Measurements from ENCODE around the gene SEMA4D. TPM values are rescaled to one million over a fixed set of nuclear protein-coding genes. Genes with fewer than 3 reads are reported as not detected.
"Not testable (repeated sequence)": the region's sequence is repeated elsewhere in the genome, so short reads cannot be mapped to it uniquely, and the experiment has no call there.

The SEMA4D gene
- total RNA-seq, 1 donor from 2014 or later, result 13.5 TPM

DNA sequence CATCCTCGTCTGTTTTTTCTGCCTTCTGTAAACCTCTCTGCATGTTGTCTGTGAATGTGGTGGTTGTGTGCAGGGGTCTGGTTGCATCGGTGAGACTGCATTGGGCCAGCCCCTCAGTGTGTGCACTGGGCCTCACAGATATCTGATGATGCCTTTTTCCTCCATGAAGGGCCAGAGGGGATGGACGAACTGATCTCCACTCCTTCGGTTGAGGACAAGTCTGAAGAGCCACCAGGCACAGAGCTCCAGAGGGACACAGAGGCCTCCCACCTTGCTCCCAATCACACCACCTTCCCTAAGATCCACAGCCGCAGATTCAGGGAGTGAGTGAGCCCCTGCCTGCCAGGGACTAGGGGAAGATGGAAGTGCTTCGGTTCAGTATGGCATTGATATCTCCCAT is 148.3 kb downstream of the SEMA4D start:
- H3K27ac ChIP-seq, result no peak overlapping the region
- TF ChIP-seq CTCF (IDR thresholded peaks at IDR 0.05), result no peak
- peaks cover 86 to 98% of the 10 kb centered on the region in 2 donors for H3K36me3 ChIP-seq
- no peaks in the 10 kb centered on the region for H3K27me3 ChIP-seq
- no peak overlapping the region for H3K4me3 ChIP-seq
- DNase-seq (ENCODE audit: low spot score in 2 of 2), result no peak
- no peaks in the 10 kb centered on the region for H3K4me1 ChIP-seq
- intact Hi-C loops (cut with DNase I), result no loop called here
- H3K9me3 ChIP-seq, result no peaks in the 10 kb centered on the region

GRCh38 chr9:89347651-89348050 is 150.3 kb downstream of the SEMA4D start:
- no peaks in the 10 kb centered on the region for H3K4me1 ChIP-seq
- TF ChIP-seq CTCF (IDR thresholded peaks at IDR 0.05), result no peak
- H3K9me3 ChIP-seq, result no peaks in the 10 kb centered on the region
- DNase-seq (ENCODE audit: low spot score in 2 of 2), result no peak
- H3K36me3 ChIP-seq, result peaks cover 85 to 98% of the 10 kb centered on the region in 2 donors
- no peak overlapping the region for H3K27ac ChIP-seq
- intact Hi-C loops (cut with DNase I), result no loop called here
- no peak overlapping the region for H3K4me3 ChIP-seq
- H3K27me3 ChIP-seq, result no peaks in the 10 kb centered on the region

GRCh38 chr9:89346696-89347095 is 151.2 kb downstream of the SEMA4D start:
- DNase-seq (ENCODE audit: low spot score in 2 of 2), result no peak
- peaks cover 86 to 98% of the 10 kb centered on the region in 2 donors for H3K36me3 ChIP-seq
- intact Hi-C loops (cut with DNase I), result no loop called here

GRCh38 chr9:89345476-89345875 is 152.4 kb downstream of the SEMA4D start:
- no peak overlapping the region for H3K4me3 ChIP-seq
- no peak for DNase-seq (ENCODE audit: low spot score in 2 of 2)
- H3K9me3 ChIP-seq, result no peaks in the 10 kb centered on the region
- no peak overlapping the region for H3K27ac ChIP-seq
- H3K36me3 ChIP-seq, result peaks cover 84 to 95% of the 10 kb centered on the region in 2 donors
- intact Hi-C loops (cut with DNase I), result no loop called here
- no peaks in the 10 kb centered on the region for H3K4me1 ChIP-seq
- H3K27me3 ChIP-seq, result no peaks in the 10 kb centered on the region
- no peak for TF ChIP-seq CTCF (IDR thresholded peaks at IDR 0.05)

More at GRCh38 chr9:89346696-89347095, 151.2 kb downstream of the SEMA4D start:
- TF ChIP-seq CTCF (IDR thresholded peaks at IDR 0.05), result no peak
- H3K4me3 ChIP-seq, result no peak overlapping the region
- H3K27ac ChIP-seq, result no peak overlapping the region
- no peaks in the 10 kb centered on the region for H3K9me3 ChIP-seq
- no peaks in the 10 kb centered on the region for H3K4me1 ChIP-seq
- no peaks in the 10 kb centered on the region for H3K27me3 ChIP-seq

GRCh38 chr9:89343812-89344211 is 154.1 kb downstream of the SEMA4D start:
- DNase-seq (ENCODE audit: low spot score in 2 of 2); H3K9me3 ChIP-seq; intact Hi-C loops (cut with DNase I); H3K4me3 ChIP-seq; H3K27me3 ChIP-seq; H3K27ac ChIP-seq; H3K4me1 ChIP-seq: not testable (repeated sequence)
- H3K36me3 ChIP-seq, result peaks cover 82 to 95% of the 10 kb centered on the region in 2 donors

DNA sequence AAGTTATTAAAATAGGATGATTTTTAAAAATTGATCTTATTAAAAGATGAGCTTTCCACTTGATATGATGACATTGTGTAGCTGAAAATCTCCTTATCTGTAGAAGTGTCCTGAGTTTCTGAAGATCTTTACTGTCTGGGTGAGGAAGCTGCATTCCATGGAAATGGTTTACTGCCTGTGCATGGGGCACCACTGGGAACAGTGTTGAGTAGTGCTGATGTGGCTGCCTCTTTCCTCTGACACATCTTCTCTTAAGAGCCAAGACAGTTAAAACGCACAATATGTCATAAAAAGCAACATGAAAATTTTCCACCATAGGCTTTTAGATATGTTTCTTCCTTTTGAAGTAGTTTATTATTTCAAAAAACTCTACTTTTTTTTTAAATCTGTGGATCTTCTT is 155.0 kb downstream of the SEMA4D start:
- no peaks in the 10 kb centered on the region for H3K9me3 ChIP-seq
- TF ChIP-seq CTCF (IDR thresholded peaks at IDR 0.05), result no peak
- H3K4me3 ChIP-seq, result no peak overlapping the region
- intact Hi-C loops (cut with DNase I), result no loop called here
- DNase-seq (ENCODE audit: low spot score in 2 of 2), result no peak
- H3K27me3 ChIP-seq, result no peaks in the 10 kb centered on the region
- H3K36me3 ChIP-seq, result peaks cover 77 to 95% of the 10 kb centered on the region in 2 donors
- no peaks in the 10 kb centered on the region for H3K4me1 ChIP-seq
- no peak overlapping the region for H3K27ac ChIP-seq

Measured in ascending aorta (tissue), 2 donors.